ENCODE measurements around the gene NUDT4. TPM values are rescaled to one million over a fixed set of nuclear protein-coding genes. Genes with fewer than 3 reads are reported as not detected.
"Not testable (repeated sequence)": the region's sequence is repeated elsewhere in the genome, so short reads cannot be mapped to it uniquely, and the experiment has no call there.

Gene NUDT4
- polyA plus RNA-seq, 4 donors: 15.9 to 80.8 (median 22.4) TPM

DNA sequence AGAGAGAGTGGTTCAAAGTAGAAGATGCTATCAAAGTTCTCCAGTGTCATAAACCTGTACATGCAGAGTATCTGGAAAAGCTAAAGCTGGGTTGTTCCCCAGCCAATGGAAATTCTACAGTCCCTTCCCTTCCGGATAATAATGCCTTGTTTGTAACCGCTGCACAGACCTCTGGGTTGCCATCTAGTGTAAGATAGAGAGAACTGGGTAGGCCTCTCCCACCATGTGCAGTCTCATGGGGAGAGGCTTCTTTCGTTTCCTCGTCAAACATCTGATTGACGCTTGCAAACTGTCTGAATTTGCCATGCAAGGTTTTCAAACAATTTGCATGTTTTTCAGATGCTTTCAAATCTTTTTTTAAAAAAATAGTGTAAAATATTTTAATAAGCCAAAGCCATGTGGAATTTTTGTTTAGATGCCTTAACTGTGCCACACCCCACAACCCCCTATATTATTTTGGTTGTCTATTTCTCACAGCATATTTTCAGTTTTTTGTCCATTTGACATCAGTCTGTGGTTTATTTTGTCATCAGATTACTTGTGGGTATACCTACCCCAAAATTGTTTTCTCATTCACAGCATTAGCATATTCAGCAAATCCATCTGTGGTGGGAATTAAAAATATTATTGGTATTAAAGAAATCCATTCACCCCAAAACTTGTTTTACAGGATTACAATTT, 21.6 kb downstream of the NUDT4 start:
- not testable (repeated sequence) for H3K4me3 ChIP-seq (ENCODE audit: low read depth in 1 of 3, low read length in 3 of 3); DNase-seq; H3K27ac ChIP-seq (ENCODE audit: low read depth in 1 of 3, low read length in 2 of 3); H3K9me3 ChIP-seq (ENCODE audit: control insufficient read depth in 2 of 2, insufficient read depth in 1 of 2, low read depth in 1 of 2, low read length in 1 of 2); H3K27me3 ChIP-seq (ENCODE audit: control insufficient read depth in 3 of 3, insufficient read depth in 3 of 3, low read length in 3 of 3)
- Histone ChIP-seq H3K36me3 (ENCODE audit: control insufficient read depth in 3 of 3, insufficient read depth in 2 of 3, low read depth in 1 of 3, low read length in 3 of 3) (peaks cover 0 to 29% (median 2%) of the 10 kb centered on the region in 3 donors), H3K4me1 (ENCODE audit: control insufficient read depth in 3 of 3, insufficient read depth in 2 of 3, low read depth in 1 of 3, low read length in 2 of 3) (peaks cover 0 to 13% (median 0%) of the 10 kb centered on the region in 3 donors)
- WGBS, 3 donors: no CpG with 5 or more reads among the region's 5 CpGs
- FAIRE-seq: peak; percentile 95

DNA sequence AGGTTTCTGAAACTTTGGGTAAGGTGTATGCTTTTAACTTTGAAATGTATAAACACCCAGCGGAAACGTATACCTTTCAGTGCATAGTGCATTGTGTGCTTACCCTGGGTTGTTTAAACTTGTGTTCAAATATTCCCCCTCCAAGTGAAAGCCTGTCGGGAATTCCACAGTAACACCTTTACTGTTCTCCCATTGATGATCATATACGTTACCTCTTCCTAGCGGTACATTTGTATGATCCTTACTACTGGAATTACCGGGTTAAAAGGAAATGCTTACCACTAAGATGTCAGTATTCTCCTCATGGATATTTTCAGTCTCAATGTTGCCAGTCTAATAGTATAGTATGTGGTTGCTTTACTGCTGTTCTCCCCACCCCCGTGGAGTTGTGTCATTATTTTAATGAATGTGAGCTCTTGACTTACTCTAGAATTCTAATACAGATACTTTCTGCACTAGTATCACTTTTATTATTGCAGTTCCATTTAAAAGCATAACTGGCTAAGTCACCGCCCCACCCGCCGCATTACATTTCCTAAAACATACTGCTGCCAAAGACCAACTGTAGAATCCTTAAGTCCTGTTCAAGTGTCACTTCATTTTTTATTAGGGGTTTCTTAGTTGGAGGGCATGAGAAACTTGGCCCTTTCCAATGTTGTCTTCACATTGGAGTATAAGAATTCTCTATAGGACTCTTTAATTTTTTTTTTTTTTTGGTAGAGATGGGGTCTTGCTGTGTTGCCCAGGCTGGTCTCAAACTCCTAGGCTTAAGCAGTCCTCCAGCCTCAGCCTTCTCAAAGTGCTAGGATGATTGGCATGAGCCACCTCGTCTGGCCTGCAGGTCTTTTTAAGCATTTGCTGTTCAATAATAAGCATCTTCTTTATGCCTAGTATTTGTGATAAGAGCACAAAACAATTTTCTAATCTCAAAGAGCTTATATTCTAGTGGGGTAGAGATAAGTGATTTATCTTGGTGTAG, 24.9 kb downstream of the NUDT4 start:
- WGBS, 3 donors: 77 to 88% (median 86%) methylated on average over 11 of the region's 11 CpGs
- FAIRE-seq: no peak

DNA sequence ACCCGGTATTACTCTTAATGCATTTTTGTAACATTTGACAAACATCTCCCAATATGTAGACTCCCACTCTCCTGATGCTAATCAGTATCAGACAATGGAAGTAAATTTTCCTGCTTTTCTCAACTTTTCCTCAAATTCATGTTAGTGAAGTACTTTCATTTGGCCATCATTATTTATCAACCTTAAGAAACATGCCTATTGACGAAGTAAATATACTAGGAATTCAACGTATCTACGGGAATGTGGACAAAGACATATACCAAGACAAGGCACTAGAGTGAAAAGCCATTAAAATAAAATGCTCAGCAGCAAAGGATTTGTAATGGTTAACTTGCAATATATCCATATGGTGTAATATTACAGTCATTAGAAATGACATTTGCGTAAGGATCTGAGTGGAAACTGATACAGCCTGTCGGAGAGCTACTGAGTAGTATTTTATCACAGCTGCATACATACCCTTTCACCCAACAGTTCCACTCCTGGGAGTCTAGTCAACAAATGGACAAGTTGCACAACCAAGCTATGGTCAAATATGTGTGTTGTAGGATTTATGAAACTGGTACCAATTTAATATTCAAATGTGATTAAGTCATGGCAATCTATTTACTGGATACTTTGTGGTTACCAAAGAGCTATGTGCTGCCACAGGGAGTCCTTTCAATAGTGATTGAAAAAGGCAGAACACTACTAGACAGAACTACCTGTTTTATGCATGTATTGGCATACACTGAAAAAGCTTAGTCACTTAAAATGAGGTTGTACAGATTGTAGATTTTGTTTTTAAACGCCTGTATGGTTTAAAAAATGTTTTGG, 26.5 kb downstream of the NUDT4 start:
- 82 to 88% (median 87%) methylated on average over 7 of the region's 7 CpGs for WGBS, 3 donors
- FAIRE-seq (no peak), DNase-seq (peak in 1 of 2 donors; percentile 54)
- peaks cover 0 to 6% (median 0%) of the 10 kb centered on the region in 3 donors for H3K4me1 ChIP-seq (ENCODE audit: control insufficient read depth in 3 of 3, insufficient read depth in 2 of 3, low read depth in 1 of 3, low read length in 2 of 3)
- H3K4me3 ChIP-seq (ENCODE audit: low read depth in 1 of 3, low read length in 3 of 3): no peak overlapping the region
- peaks cover 0 to 6% (median 2%) of the 10 kb centered on the region in 3 donors for H3K36me3 ChIP-seq (ENCODE audit: control insufficient read depth in 3 of 3, insufficient read depth in 2 of 3, low read depth in 1 of 3, low read length in 3 of 3)
- H3K27me3 ChIP-seq (ENCODE audit: control insufficient read depth in 3 of 3, insufficient read depth in 3 of 3, low read length in 3 of 3): no peaks in the 10 kb centered on the region
- no peaks in the 10 kb centered on the region for H3K9me3 ChIP-seq (ENCODE audit: control insufficient read depth in 2 of 2, insufficient read depth in 1 of 2, low read depth in 1 of 2, low read length in 1 of 2)
- H3K27ac ChIP-seq (ENCODE audit: low read depth in 1 of 3, low read length in 2 of 3): peak overlapping the region in 1 of 3 donors; percentile 6

More for the DNA sequence above, 24.9 kb downstream of the NUDT4 start:
- H3K27ac ChIP-seq (ENCODE audit: low read depth in 1 of 3, low read length in 2 of 3): no peak overlapping the region
- no peaks in the 10 kb centered on the region for H3K27me3 ChIP-seq (ENCODE audit: control insufficient read depth in 3 of 3, insufficient read depth in 3 of 3, low read length in 3 of 3)
- H3K4me3 ChIP-seq (ENCODE audit: low read depth in 1 of 3, low read length in 3 of 3): no peak overlapping the region
- peaks cover 0 to 8% (median 0%) of the 10 kb centered on the region in 3 donors for H3K4me1 ChIP-seq (ENCODE audit: control insufficient read depth in 3 of 3, insufficient read depth in 2 of 3, low read depth in 1 of 3, low read length in 2 of 3)
- H3K9me3 ChIP-seq (ENCODE audit: control insufficient read depth in 2 of 2, insufficient read depth in 1 of 2, low read depth in 1 of 2, low read length in 1 of 2): no peaks in the 10 kb centered on the region
- DNase-seq: no peak
- peaks cover 1 to 14% (median 2%) of the 10 kb centered on the region in 3 donors for H3K36me3 ChIP-seq (ENCODE audit: control insufficient read depth in 3 of 3, insufficient read depth in 2 of 3, low read depth in 1 of 3, low read length in 3 of 3)

DNA sequence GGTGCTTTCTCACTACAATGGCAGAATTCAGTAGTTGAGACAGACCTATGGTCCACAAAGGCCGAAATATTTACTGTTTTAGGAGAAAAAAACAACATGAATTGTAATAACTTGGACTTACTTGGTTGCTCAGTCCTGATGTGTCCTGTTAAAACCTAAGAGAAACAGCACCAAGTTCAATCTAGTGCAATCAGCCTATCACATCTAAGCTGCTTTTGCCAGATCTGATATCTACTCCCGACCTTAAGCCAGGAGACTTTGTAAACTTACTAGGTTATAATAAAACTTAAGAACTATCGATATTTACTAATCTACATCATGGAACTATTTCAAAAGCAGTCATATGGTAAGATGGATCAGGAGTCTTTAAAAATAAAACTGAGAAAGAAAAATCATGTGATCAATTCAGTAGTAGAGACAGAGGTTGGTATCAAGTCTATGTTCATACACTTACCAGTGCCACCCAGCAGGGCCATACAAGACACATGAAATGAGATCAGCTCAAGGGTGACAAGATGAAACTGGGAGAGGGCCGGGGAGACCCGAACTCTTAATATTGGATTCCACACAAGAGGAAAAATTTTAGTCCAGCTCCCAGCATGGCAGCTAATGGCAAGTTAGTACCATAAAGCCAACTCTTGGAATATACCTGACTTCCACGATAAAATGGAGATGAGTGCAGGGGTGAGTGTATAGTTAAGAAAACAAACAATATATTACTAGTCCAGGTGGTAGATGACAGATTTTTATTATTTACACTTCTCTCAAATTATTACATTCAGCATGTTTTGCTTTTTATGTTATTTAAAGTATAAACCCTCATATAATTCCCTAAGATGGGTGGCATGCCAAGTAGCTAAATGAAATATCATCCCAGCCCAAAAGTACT, 27.5 kb downstream of the NUDT4 start:
- H3K27me3 ChIP-seq (ENCODE audit: control insufficient read depth in 3 of 3, insufficient read depth in 3 of 3, low read length in 3 of 3): no peaks in the 10 kb centered on the region
- no peak for DNase-seq
- H3K27ac ChIP-seq (ENCODE audit: low read depth in 1 of 3, low read length in 2 of 3): no peak overlapping the region
- FAIRE-seq: no peak
- no peak overlapping the region for H3K4me3 ChIP-seq (ENCODE audit: low read depth in 1 of 3, low read length in 3 of 3)
- WGBS, 3 donors: 76 to 85% (median 84%) methylated on average over 6 of the region's 6 CpGs
- peaks cover 0 to 6% (median 0%) of the 10 kb centered on the region in 3 donors for H3K4me1 ChIP-seq (ENCODE audit: control insufficient read depth in 3 of 3, insufficient read depth in 2 of 3, low read depth in 1 of 3, low read length in 2 of 3)
- no peaks in the 10 kb centered on the region for H3K9me3 ChIP-seq (ENCODE audit: control insufficient read depth in 2 of 2, insufficient read depth in 1 of 2, low read depth in 1 of 2, low read length in 1 of 2)
- H3K36me3 ChIP-seq (ENCODE audit: control insufficient read depth in 3 of 3, insufficient read depth in 2 of 3, low read depth in 1 of 3, low read length in 3 of 3): peaks cover 0 to 6% (median 2%) of the 10 kb centered on the region in 3 donors

DNA sequence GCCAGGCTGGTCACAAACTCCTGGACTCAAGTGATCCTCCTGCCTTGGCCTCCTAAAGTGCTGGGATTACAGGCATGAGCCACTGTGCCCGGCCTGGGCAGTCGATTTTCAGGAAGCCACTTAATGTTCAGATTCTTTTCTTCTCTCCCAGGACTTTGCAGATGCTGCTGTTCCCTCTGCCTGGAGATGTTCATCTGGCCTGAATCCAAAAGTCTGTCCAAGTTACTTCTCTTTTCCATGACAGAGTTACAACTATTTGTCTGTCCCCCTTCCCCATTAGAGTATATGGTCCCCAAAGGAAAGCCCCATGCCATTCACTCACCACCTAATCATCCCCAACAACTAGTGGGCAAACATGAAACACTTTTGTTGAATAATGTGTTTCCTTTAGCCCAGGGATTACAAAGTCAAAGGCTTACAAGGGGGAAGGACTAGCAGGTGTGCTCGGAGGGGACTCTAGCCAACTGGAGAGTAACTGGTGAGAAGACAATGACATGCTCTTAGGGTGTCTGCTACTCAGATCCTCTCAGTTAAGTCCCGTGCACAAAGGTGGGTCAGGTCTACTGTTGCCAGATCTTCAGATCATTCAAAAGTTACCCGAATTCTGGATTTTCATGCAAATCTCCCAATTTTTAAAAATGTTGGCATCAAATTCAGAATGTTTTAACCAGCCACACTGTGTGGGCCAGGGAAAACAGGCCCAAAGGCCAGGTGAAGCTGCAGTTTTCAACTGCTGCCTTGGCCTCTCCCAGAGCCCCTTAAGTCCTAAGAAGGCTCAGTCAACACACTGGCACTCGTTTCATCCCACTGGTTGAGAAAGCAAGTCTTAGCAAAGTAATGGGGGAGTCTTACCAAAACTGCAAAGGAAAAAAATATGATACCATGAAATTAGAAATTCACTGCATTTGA, 29.6 kb downstream of the NUDT4 start:
- no peak for DNase-seq
- Histone ChIP-seq H3K27ac (ENCODE audit: low read depth in 1 of 3, low read length in 2 of 3) (no peak overlapping the region), H3K9me3 (ENCODE audit: control insufficient read depth in 2 of 2, insufficient read depth in 1 of 2, low read depth in 1 of 2, low read length in 1 of 2) (no peaks in the 10 kb centered on the region), H3K4me3 (ENCODE audit: low read depth in 1 of 3, low read length in 3 of 3) (no peak overlapping the region), H3K36me3 (ENCODE audit: control insufficient read depth in 3 of 3, insufficient read depth in 2 of 3, low read depth in 1 of 3, low read length in 3 of 3) (peaks cover 2 to 13% (median 3%) of the 10 kb centered on the region in 3 donors), H3K4me1 (ENCODE audit: control insufficient read depth in 3 of 3, insufficient read depth in 2 of 3, low read depth in 1 of 3, low read length in 2 of 3) (peaks cover 0 to 6% (median 0%) of the 10 kb centered on the region in 3 donors), H3K27me3 (ENCODE audit: control insufficient read depth in 3 of 3, insufficient read depth in 3 of 3, low read length in 3 of 3) (no peaks in the 10 kb centered on the region)
- FAIRE-seq: no peak
- WGBS, 3 donors: 83 to 90% (median 86%) methylated on average over 6 of the region's 6 CpGs

DNA sequence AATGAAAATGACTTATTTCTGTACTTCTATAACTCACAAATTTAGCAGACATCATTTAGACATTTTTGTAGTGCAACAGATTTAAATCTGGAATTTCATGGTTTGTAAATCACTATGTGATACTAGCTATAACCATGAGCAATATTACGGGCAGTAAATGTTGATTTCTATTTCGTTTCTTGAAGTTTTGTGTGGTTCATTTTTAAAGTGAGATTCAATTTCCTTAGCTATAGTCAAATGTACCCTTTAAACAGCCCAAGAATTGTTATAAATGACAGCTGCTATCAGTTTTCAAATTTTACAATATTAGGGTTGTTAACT, 30.2 kb downstream of the NUDT4 start:
- Histone ChIP-seq H3K36me3 (ENCODE audit: control insufficient read depth in 3 of 3, insufficient read depth in 2 of 3, low read depth in 1 of 3, low read length in 3 of 3) (peaks cover 2 to 13% (median 3%) of the 10 kb centered on the region in 3 donors), H3K4me1 (ENCODE audit: control insufficient read depth in 3 of 3, insufficient read depth in 2 of 3, low read depth in 1 of 3, low read length in 2 of 3) (peaks cover 0 to 6% (median 0%) of the 10 kb centered on the region in 3 donors), H3K9me3 (ENCODE audit: control insufficient read depth in 2 of 2, insufficient read depth in 1 of 2, low read depth in 1 of 2, low read length in 1 of 2) (no peaks in the 10 kb centered on the region), H3K4me3 (ENCODE audit: low read depth in 1 of 3, low read length in 3 of 3) (no peak overlapping the region), H3K27ac (ENCODE audit: low read depth in 1 of 3, low read length in 2 of 3) (no peak overlapping the region), H3K27me3 (ENCODE audit: control insufficient read depth in 3 of 3, insufficient read depth in 3 of 3, low read length in 3 of 3) (no peaks in the 10 kb centered on the region)
- no peak for DNase-seq
- 80 to 83% (median 82%) methylated on average over 2 of the region's 2 CpGs for WGBS, 3 donors
- no peak for FAIRE-seq

DNA sequence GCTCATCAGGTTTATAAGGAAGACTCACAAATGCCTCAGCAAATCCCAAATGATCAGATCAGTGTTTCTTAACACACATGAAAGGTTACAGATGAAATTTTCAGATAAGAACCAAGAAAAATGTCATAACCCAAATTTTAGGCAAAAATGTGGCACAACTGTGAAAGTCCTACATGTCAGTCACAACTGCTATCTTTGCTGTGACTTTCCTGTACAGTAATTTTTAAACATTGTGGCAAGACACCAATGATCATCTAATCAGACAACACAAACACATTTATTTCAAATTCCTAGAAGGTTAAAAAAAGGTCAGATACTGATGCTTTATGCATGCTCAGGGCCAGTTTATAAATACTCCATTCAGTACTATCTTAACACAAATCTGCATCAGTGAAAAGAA, 31.1 kb downstream of the NUDT4 start:
- DNase-seq: no peak
- H3K27me3 ChIP-seq (ENCODE audit: control insufficient read depth in 3 of 3, insufficient read depth in 3 of 3, low read length in 3 of 3): no peaks in the 10 kb centered on the region
- peak overlapping the region in 1 of 3 donors; percentile 1 for H3K27ac ChIP-seq (ENCODE audit: low read depth in 1 of 3, low read length in 2 of 3)
- H3K4me3 ChIP-seq (ENCODE audit: low read depth in 1 of 3, low read length in 3 of 3): no peak overlapping the region
- no peak for FAIRE-seq
- H3K9me3 ChIP-seq (ENCODE audit: control insufficient read depth in 2 of 2, insufficient read depth in 1 of 2, low read depth in 1 of 2, low read length in 1 of 2): no peaks in the 10 kb centered on the region
- H3K36me3 ChIP-seq (ENCODE audit: control insufficient read depth in 3 of 3, insufficient read depth in 2 of 3, low read depth in 1 of 3, low read length in 3 of 3): peaks cover 2 to 10% (median 3%) of the 10 kb centered on the region in 3 donors
- H3K4me1 ChIP-seq (ENCODE audit: control insufficient read depth in 3 of 3, insufficient read depth in 2 of 3, low read depth in 1 of 3, low read length in 2 of 3): peaks cover 0 to 4% (median 3%) of the 10 kb centered on the region in 3 donors

Data from small intestine (tissue), 7 donors.